ENCODE measurements around the gene MARK3.

Gene MARK3

GRCh38 chr14:103370087-103370486, 15.1 kb upstream of the MARK3 start:
- no peak for DNase-seq (ENCODE audit: low spot score)
- TF ChIP-seq, protein P1, sequence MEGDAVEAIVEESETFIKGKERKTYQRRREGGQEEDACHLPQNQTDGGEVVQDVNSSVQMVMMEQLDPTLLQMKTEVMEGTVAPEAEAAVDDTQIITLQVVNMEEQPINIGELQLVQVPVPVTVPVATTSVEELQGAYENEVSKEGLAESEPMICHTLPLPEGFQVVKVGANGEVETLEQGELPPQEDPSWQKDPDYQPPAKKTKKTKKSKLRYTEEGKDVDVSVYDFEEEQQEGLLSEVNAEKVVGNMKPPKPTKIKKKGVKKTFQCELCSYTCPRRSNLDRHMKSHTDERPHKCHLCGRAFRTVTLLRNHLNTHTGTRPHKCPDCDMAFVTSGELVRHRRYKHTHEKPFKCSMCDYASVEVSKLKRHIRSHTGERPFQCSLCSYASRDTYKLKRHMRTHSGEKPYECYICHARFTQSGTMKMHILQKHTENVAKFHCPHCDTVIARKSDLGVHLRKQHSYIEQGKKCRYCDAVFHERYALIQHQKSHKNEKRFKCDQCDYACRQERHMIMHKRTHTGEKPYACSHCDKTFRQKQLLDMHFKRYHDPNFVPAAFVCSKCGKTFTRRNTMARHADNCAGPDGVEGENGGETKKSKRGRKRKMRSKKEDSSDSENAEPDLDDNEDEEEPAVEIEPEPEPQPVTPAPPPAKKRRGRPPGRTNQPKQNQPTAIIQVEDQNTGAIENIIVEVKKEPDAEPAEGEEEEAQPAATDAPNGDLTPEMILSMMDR (IDR thresholded peaks at IDR 0.05; ENCODE audit: extremely low read depth, missing control alignments), result no peak

GRCh38 chr14:103372017-103372416, 13.2 kb upstream of the MARK3 start:
- DNase-seq (ENCODE audit: low spot score), result no peak
- TF ChIP-seq, protein P1 (IDR thresholded peaks at IDR 0.05; ENCODE audit: extremely low read depth, missing control alignments), result no peak

- DNase-seq (ENCODE audit: low spot score), result no peak
Observed at GRCh38 chr14:103372552-103373304, 12.5 kb upstream of the MARK3 start.

GRCh38 chr14:103374121-103374520, 11.1 kb upstream of the MARK3 start:
- no peak for DNase-seq (ENCODE audit: low spot score)
- TF ChIP-seq, protein P1 (IDR thresholded peaks at IDR 0.05; ENCODE audit: extremely low read depth, missing control alignments), result no peak

More at GRCh38 chr14:103372552-103373304, 12.5 kb upstream of the MARK3 start:
- TF ChIP-seq, protein P1 (IDR thresholded peaks at IDR 0.05; ENCODE audit: extremely low read depth, missing control alignments), result no peak

GRCh38 chr14:103377522-103378037, 7.6 kb upstream of the MARK3 start:
- TF ChIP-seq, protein P1 (IDR thresholded peaks at IDR 0.05; ENCODE audit: extremely low read depth, missing control alignments), result no peak
- DNase-seq (ENCODE audit: low spot score), result no peak

- no peak for DNase-seq (ENCODE audit: low spot score)
- TF ChIP-seq, protein P1 (IDR thresholded peaks at IDR 0.05; ENCODE audit: extremely low read depth, missing control alignments), result no peak
Observed at GRCh38 chr14:103378038-103378854, 7.0 kb upstream of the MARK3 start.

Measured in GM20000 (cell line).